C4-2B (cell line): ENCODE data around the gene MYLK.

Source experiments
- ZFX ChIP-seq: fragments of 450-650 bp; IDR thresholded peaks from 2 replicates; pipeline ENCODE4 v1.6.1; 2017
- TF ChIP-seq, protein P1 (sequence below): fragments of 450-650 bp; conservative IDR thresholded peaks from 2 replicates; pipeline ENCODE4 v1.5.1; 2017; ENCODE audit warnings: mild to moderate bottlenecking

DNA sequence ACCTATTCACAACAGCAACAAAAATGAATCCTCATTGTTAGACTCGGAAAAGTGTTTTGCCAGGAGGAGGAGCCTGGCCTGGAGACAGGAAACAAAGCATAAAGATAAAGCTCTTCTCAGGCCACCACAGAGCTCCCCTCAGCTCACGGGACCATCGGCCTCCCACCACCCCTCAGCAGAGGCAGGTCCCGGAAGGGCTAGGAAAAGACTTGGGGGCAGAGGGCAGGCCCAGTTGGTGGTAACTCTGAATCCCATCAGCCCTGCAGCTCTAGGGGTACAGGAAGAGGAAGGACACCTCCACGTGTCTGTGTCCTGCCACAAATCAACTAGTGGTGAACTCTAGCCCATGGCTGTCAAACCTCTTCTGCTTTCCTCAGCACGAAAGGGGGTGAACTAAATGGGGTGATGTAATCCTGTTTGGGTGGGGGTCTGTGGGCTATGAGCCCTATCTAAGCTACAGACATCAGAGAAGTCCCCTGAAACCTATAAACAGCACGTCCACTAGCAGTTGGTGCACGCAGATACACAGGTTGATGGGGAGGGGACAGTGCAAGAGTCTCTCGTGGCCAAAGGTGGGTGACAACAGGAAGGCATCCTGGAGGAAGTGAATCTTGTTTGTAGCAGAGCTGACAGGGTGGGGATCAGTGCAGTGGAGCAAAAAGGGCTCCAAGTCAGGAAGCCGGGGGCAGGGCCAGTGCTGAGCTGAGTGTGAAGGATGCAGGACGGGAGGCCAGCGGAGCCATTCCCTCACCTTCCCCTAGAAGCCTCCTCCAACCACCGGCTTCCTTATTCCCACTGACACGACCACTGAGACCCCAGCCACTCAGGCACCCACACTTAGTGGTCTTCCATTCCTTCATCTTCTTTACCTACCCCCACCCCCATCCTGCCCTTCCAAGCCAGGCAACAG is 188.1 kb downstream of the MYLK start:
- TF ChIP-seq, protein P1, sequence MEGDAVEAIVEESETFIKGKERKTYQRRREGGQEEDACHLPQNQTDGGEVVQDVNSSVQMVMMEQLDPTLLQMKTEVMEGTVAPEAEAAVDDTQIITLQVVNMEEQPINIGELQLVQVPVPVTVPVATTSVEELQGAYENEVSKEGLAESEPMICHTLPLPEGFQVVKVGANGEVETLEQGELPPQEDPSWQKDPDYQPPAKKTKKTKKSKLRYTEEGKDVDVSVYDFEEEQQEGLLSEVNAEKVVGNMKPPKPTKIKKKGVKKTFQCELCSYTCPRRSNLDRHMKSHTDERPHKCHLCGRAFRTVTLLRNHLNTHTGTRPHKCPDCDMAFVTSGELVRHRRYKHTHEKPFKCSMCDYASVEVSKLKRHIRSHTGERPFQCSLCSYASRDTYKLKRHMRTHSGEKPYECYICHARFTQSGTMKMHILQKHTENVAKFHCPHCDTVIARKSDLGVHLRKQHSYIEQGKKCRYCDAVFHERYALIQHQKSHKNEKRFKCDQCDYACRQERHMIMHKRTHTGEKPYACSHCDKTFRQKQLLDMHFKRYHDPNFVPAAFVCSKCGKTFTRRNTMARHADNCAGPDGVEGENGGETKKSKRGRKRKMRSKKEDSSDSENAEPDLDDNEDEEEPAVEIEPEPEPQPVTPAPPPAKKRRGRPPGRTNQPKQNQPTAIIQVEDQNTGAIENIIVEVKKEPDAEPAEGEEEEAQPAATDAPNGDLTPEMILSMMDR, result no peak
- no peak for TF ChIP-seq ZFX
